NCI-H526 treated with DMSO at 0.1 percent for 48 hours (cell line): Measurements from ENCODE around the gene FBXO30.
A peak's percentile ranks its signal among the peaks of the same experiment; 100 is the strongest.

Experiments used
- DNase-seq: peaks from one replicate; lab custom pipeline; 2025; lab: John Stamatoyannopoulos, UW

The FBXO30 gene

GRCh38 chr6:145816392-145816791 lies 1.8 kb upstream of the FBXO30 start:
- DNase-seq = no peak

GRCh38 chr6:145815309-145816274 lies 997 bp upstream of the FBXO30 start:
- DNase-seq = no peak

- peak; percentile 50 for DNase-seq
Observed at GRCh38 chr6:145814035-145814500, 527 bp downstream of the FBXO30 start.

- peak; percentile 48 for DNase-seq
Observed at GRCh38 chr6:145813285-145814034, 1.1 kb downstream of the FBXO30 start.

- DNase-seq = no peak
Observed at GRCh38 chr6:145811741-145812140, 2.9 kb downstream of the FBXO30 start.

- DNase-seq = no peak
Observed at GRCh38 chr6:145809785-145810184, 4.8 kb downstream of the FBXO30 start.

GRCh38 chr6:145809211-145809610 lies 5.4 kb downstream of the FBXO30 start:
- DNase-seq = no peak

GRCh38 chr6:145808239-145808638 lies 6.4 kb downstream of the FBXO30 start:
- no peak for DNase-seq

GRCh38 chr6:145802141-145802540 lies 12.5 kb downstream of the FBXO30 start:
- DNase-seq = no peak

GRCh38 chr6:145801021-145801420 lies 13.6 kb downstream of the FBXO30 start:
- DNase-seq = peak; percentile 11

GRCh38 chr6:145798530-145798929 lies 16.1 kb downstream of the FBXO30 start:
- no peak for DNase-seq

GRCh38 chr6:145789443-145789842 lies 25.2 kb downstream of the FBXO30 start:
- DNase-seq = no peak

- no peak for DNase-seq
Observed at GRCh38 chr6:145787688-145788087, 26.9 kb downstream of the FBXO30 start.

- DNase-seq = no peak
Observed at GRCh38 chr6:145784683-145785082, 29.9 kb downstream of the FBXO30 start.

- DNase-seq = no peak
Observed at GRCh38 chr6:145783796-145784195, 30.8 kb downstream of the FBXO30 start.

- no peak for DNase-seq
Observed at GRCh38 chr6:145772846-145773245, 41.7 kb downstream of the FBXO30 start.

- DNase-seq = no peak
Observed at GRCh38 chr6:145765449-145765848, 49.1 kb downstream of the FBXO30 start.

- DNase-seq = no peak
Observed at GRCh38 chr6:145763742-145764141, 50.9 kb downstream of the FBXO30 start.

- DNase-seq = no peak
Observed at GRCh38 chr6:145761584-145761983, 53.0 kb downstream of the FBXO30 start.

- no peak for DNase-seq
Observed at GRCh38 chr6:145758113-145758512, 56.5 kb downstream of the FBXO30 start.

- DNase-seq = no peak
Observed at GRCh38 chr6:145756170-145756662, 58.4 kb downstream of the FBXO30 start.

- DNase-seq = no peak
Observed at GRCh38 chr6:145755682-145756081, 58.9 kb downstream of the FBXO30 start.

GRCh38 chr6:145752638-145753037 lies 62.0 kb downstream of the FBXO30 start:
- DNase-seq = no peak
